SK-N-SH treated with all-trans-retinoic acid at 6 μM for 48 hours (cell line): ENCODE measurements around the gene CSN2.

ENCODE experiments used
- BACH2 ChIP-seq: fragments of 250-450 bp; sonication (Bioruptor Pico); IDR thresholded peaks from 2 replicates; pipeline ENCODE4 v1.9.0; 2021; ENCODE audit warnings: mild to moderate bottlenecking, borderline replicate concordance
- CREB5 ChIP-seq: fragments of 250-450 bp; sonication (Bioruptor Pico); IDR thresholded peaks from 2 replicates; pipeline ENCODE4 v1.5.1; 2020; ENCODE audit warnings: low read depth, mild to moderate bottlenecking, moderate library complexity
- CSRNP3 ChIP-seq: fragments of 250-450 bp; sonication (Bioruptor Pico); IDR thresholded peaks from 2 replicates; pipeline ENCODE4 v1.5.1; 2021; ENCODE audit warnings: mild to moderate bottlenecking, moderate library complexity
- ZC3H10 ChIP-seq: fragments of 250-450 bp; sonication (Bioruptor Pico); IDR thresholded peaks from 2 replicates; pipeline ENCODE4 v1.5.1; 2021; ENCODE audit warnings: mild to moderate bottlenecking, moderate library complexity
- ZFP3 ChIP-seq: fragments of 250-450 bp; sonication (Bioruptor Pico); IDR thresholded peaks from 2 replicates; pipeline ENCODE4 v1.5.0; 2020; ENCODE audit warnings: mild to moderate bottlenecking, moderate library complexity
- ZFP30 ChIP-seq: fragments of 450-650 bp; formaldehyde crosslinking; IDR thresholded peaks from 2 replicates; pipeline ENCODE4 v1.5.0; 2022; ENCODE audit warnings: mild to moderate bottlenecking, moderate library complexity
- ZNF8 ChIP-seq: fragments of 450-650 bp; formaldehyde crosslinking; IDR thresholded peaks from 2 replicates; pipeline ENCODE4 v1.5.0; 2020; ENCODE audit warnings: mild to moderate bottlenecking, moderate library complexity

GRCh38 chr4:69934150-69934549 is 31.4 kb downstream of the CSN2 start:
- no peak for TF ChIP-seq CREB5 (CRISPR knock-in tag)
- no peak for TF ChIP-seq BACH2 (CRISPR knock-in tag)
- TF ChIP-seq ZC3H10 (CRISPR knock-in tag): no peak
- TF ChIP-seq ZFP3 (CRISPR knock-in tag): no peak
- no peak for TF ChIP-seq ZFP30 (CRISPR knock-in tag)
- no peak for TF ChIP-seq ZNF8 (CRISPR knock-in tag)
- TF ChIP-seq CSRNP3 (CRISPR knock-in tag): no peak
